Fibroblast of peridontal ligament (primary cell): ENCODE data around the gene FOXD4L4.
"Not testable (repeated sequence)": the region's sequence is repeated elsewhere in the genome, so short reads cannot be mapped to it uniquely, and the experiment has no call there.

Experiments used
- DNase-seq: peaks from one replicate; pipeline ENCODE4 v3.0.0-alpha.2; 2010; ENCODE audit errors: extremely low read depth

FOXD4L4 gene

DNA sequence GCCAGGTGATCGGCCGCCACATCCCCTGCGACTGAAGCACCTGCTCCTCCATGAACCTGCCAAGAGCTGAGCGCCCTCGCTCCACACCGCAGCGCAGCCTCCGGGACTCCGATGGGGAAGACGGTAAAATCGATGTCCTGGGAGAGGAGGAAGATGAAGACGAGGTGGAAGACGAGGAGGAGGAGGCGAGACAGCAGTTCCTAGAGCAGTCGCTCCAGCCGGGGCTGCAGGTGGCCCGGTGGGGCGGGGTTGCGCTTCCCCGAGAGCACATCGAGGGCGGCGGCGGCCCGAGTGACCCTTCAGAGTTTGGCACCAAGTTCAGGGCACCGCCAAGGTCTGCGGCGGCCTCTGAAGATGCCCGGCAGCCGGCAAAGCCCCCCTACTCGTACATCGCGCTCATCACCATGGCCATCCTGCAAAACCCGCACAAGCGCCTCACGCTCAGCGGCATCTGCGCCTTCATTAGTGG lies at the start of gene FOXD4L4:
Gene FOXD4L4, plus strand, starts transcription at position 51 of the 469 bp plus-strand sequence. Its CDS starts 0 bp downstream, at position 51.
- not testable (repeated sequence) for DNase-seq

DNA sequence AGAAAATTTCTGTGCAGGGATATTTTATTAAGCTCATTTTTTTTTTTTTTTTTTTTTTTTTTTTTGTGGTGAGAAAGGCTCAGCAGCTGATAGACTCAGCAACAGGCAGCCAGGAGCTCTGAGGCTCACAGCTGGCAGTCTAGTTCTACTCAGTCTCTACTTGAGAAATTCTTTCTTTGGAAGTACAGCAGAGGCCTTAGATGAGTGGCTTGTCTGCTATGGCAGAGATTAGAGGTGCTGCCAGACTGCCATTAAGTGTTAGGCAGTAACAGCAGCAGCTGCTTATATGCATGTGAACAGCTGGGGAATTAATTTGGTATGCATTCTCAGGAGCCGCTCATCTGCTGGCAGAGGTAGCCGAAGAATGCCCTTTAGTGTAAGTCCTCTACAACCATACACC lies 33.4 kb upstream of the FOXD4L4 start:
- not testable (repeated sequence) for DNase-seq

GRCh38 chr9:65714445-65714844 lies 22.5 kb upstream of the FOXD4L4 start:
- DNase-seq, result not testable (repeated sequence)

DNA sequence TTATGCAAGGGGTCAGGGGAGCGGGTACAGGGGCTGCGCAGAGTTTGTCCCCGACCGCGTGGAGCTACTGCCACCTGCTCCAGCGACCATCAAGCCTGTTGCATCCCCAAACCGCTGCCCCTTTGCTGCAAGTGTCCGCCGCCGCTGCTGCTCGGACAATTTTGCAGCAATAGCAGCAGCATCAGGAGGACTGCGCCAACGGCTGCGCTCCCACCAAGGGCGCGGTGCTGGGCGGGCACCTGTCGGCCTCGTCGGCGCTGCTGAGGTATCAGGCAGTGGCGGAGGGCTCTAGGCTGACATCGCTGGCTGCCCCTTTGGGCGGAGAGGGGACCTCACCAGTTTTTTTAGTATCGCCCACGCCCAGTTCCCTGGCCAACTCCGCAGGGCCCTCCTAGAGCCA lies 1.2 kb downstream of the FOXD4L4 start:
- not testable (repeated sequence) for DNase-seq
